Measurements from ENCODE around the gene SLC5A10.
"Not testable (repeated sequence)": the region's sequence is repeated elsewhere in the genome, so short reads cannot be mapped to it uniquely, and the experiment has no call there.

The SLC5A10 gene

GRCh38 chr17:19040350-19040749, 88.4 kb downstream of the SLC5A10 start:
- DNase-seq (ENCODE audit: low read depth, low spot score): not testable (repeated sequence)

GRCh38 chr17:19041871-19042270, 89.9 kb downstream of the SLC5A10 start:
- DNase-seq (ENCODE audit: low read depth, low spot score): not testable (repeated sequence)

GRCh38 chr17:19042369-19042768, 90.4 kb downstream of the SLC5A10 start:
- DNase-seq (ENCODE audit: low read depth, low spot score): not testable (repeated sequence)

- DNase-seq (ENCODE audit: low read depth, low spot score): not testable (repeated sequence)
These were observed 91.1 kb downstream of the SLC5A10 start for GRCh38 chr17:19043032-19043431.

GRCh38 chr17:19044643-19045042, 92.7 kb downstream of the SLC5A10 start:
- DNase-seq (ENCODE audit: low read depth, low spot score): not testable (repeated sequence)

GRCh38 chr17:19046782-19047375, 94.9 kb downstream of the SLC5A10 start, which contains the start of gene GRAP:
GRAP (minus strand) TSS chr17:19046957; CDS start chr17:19046926, 31 bp downstream.
- DNase-seq (ENCODE audit: low read depth, low spot score): not testable (repeated sequence)

GRCh38 chr17:19047510-19047909, 95.5 kb downstream of the SLC5A10 start:
- DNase-seq (ENCODE audit: low read depth, low spot score): not testable (repeated sequence)

- not testable (repeated sequence) for DNase-seq (ENCODE audit: low read depth, low spot score)
These were observed 96.9 kb downstream of the SLC5A10 start for GRCh38 chr17:19048826-19049225.

GRCh38 chr17:19055447-19055846, 103.5 kb downstream of the SLC5A10 start:
- DNase-seq (ENCODE audit: low read depth, low spot score): not testable (repeated sequence)

- not testable (repeated sequence) for DNase-seq (ENCODE audit: low read depth, low spot score)
These were observed 110.2 kb downstream of the SLC5A10 start for GRCh38 chr17:19062009-19062717.

GRCh38 chr17:19062718-19063325, 110.9 kb downstream of the SLC5A10 start:
- not testable (repeated sequence) for DNase-seq (ENCODE audit: low read depth, low spot score)

GRCh38 chr17:19063326-19063956, 111.5 kb downstream of the SLC5A10 start:
- DNase-seq (ENCODE audit: low read depth, low spot score): not testable (repeated sequence)

GRCh38 chr17:19064378-19064777, 112.4 kb downstream of the SLC5A10 start:
- DNase-seq (ENCODE audit: low read depth, low spot score): not testable (repeated sequence)

- not testable (repeated sequence) for DNase-seq (ENCODE audit: low read depth, low spot score)
These were observed 118.6 kb downstream of the SLC5A10 start for GRCh38 chr17:19070318-19071168.

Data from iPS DF 19.7 (cell line).